H9 (cell line): ENCODE measurements around the gene EN1. TPM values are rescaled to one million over a fixed set of nuclear protein-coding genes. Genes with fewer than 3 reads are reported as not detected.

ENCODE experiments used
- DNase-seq: peaks from one replicate; pipeline ENCODE4 v3.0.0-alpha.2; 2017
- H2AFZ ChIP-seq: one replicate; pipeline ENCODE4 v1.6.1; 2013; ENCODE audit warnings: mild to moderate bottlenecking, low read length, control low read depth, moderate library complexity
- H2AK5ac ChIP-seq: 2 replicates; pipeline ENCODE4 v1.6.1; 2013; ENCODE audit warnings: low read length, control low read depth, mixed read lengths; ENCODE audit not compliant: insufficient read length
- H2BK120ac ChIP-seq: one replicate; pipeline ENCODE4 v1.6.1; 2013; ENCODE audit warnings: low read depth, mild to moderate bottlenecking, low read length, control low read depth, inconsistent platforms; ENCODE audit not compliant: poor library complexity, severe bottlenecking
- H2BK12ac ChIP-seq: 2 replicates; pipeline ENCODE4 v1.6.1; 2013; ENCODE audit warnings: low read length, control low read depth, mixed read lengths, low read depth; ENCODE audit not compliant: insufficient read length
- H2BK15ac ChIP-seq: 2 replicates; pipeline ENCODE4 v1.6.1; 2013; ENCODE audit warnings: low read depth, low read length, control low read depth
- H2BK20ac ChIP-seq: one replicate; pipeline ENCODE4 v1.6.1; 2013; ENCODE audit warnings: low read depth, mild to moderate bottlenecking, low read length, control low read depth, inconsistent platforms; ENCODE audit not compliant: poor library complexity, severe bottlenecking
- H2BK5ac ChIP-seq: 2 replicates; pipeline ENCODE4 v1.6.1; 2013; ENCODE audit warnings: low read length, control low read depth, mixed read lengths; ENCODE audit not compliant: insufficient read length
- H3K14ac ChIP-seq: 2 replicates; pipeline ENCODE4 v1.6.1; 2013; ENCODE audit warnings: low read length, control low read depth; ENCODE audit not compliant: insufficient read depth
- H3K18ac ChIP-seq: 2 replicates; pipeline ENCODE4 v1.6.1; 2013; ENCODE audit warnings: low read depth, mild to moderate bottlenecking, mixed read lengths, low read length, control low read depth; ENCODE audit not compliant: insufficient read length
- H3K23ac ChIP-seq: 2 replicates; pipeline ENCODE4 v1.6.1; 2013; ENCODE audit warnings: low read length, control low read depth, mixed read lengths, low read depth; ENCODE audit not compliant: insufficient read length
- H3K23me2 ChIP-seq: 2 replicates; pipeline ENCODE4 v1.6.1; 2013; ENCODE audit warnings: low read depth, mild to moderate bottlenecking, mixed read lengths, low read length, control low read depth; ENCODE audit not compliant: insufficient read length, poor library complexity, severe bottlenecking
- H3K27ac ChIP-seq: 2 replicates; pipeline ENCODE4 v1.5.1; 2013; ENCODE audit warnings: low read length, control low read depth, mixed read lengths, low read depth; ENCODE audit not compliant: insufficient read length
- H3K27me3 ChIP-seq: 2 replicates; pipeline ENCODE4 v1.6.1; 2013; ENCODE audit warnings: low read length, control low read depth, inconsistent platforms; ENCODE audit not compliant: insufficient read depth
- H3K4ac ChIP-seq: 2 replicates; pipeline ENCODE4 v1.6.1; 2013; ENCODE audit warnings: low read depth, mild to moderate bottlenecking, control low read depth, inconsistent platforms, low read length, moderate library complexity
- H3K4me1 ChIP-seq: 2 replicates; pipeline ENCODE4 v1.6.1; 2013; ENCODE audit warnings: low read length, control low read depth, inconsistent platforms; ENCODE audit not compliant: insufficient read depth
- H3K4me2 ChIP-seq: 2 replicates; pipeline ENCODE4 v1.6.1; 2013; ENCODE audit warnings: low read length, control low read depth, mixed read lengths; ENCODE audit not compliant: insufficient read length, insufficient read depth
- H3K56ac ChIP-seq: 2 replicates; pipeline ENCODE4 v1.6.1; 2013; ENCODE audit warnings: low read depth, mild to moderate bottlenecking, mixed read lengths, low read length, control low read depth; ENCODE audit not compliant: insufficient read length
- H3K79me1 ChIP-seq: 2 replicates; pipeline ENCODE4 v1.6.1; 2013; ENCODE audit warnings: low read depth, mild to moderate bottlenecking, moderate library complexity, low read length, control low read depth, inconsistent platforms; ENCODE audit not compliant: insufficient read depth, poor library complexity, severe bottlenecking
- H3K79me2 ChIP-seq: 2 replicates; pipeline ENCODE4 v1.6.1; 2013; ENCODE audit warnings: low read length, control low read depth, inconsistent platforms; ENCODE audit not compliant: insufficient read depth
- H3K9ac ChIP-seq: 2 replicates; pipeline ENCODE4 v1.6.1; 2013; ENCODE audit warnings: low read length, control low read depth, mixed read lengths; ENCODE audit not compliant: insufficient read length; ENCODE audit errors: extremely low read depth
- H3K9me3 ChIP-seq: one replicate; pipeline ENCODE4 v1.6.1; 2013; ENCODE audit warnings: low read depth, low read length, inconsistent platforms; ENCODE audit not compliant: control insufficient read depth
- H3T11ph ChIP-seq: one replicate; pipeline ENCODE4 v1.6.1; 2013; ENCODE audit warnings: mild to moderate bottlenecking, low read length, control low read depth, inconsistent platforms
- H4K20me1 ChIP-seq: one replicate; pipeline ENCODE4 v1.6.1; 2013; ENCODE audit not compliant: control insufficient read depth, insufficient read length, insufficient read depth
- H4K5ac ChIP-seq: 2 replicates; pipeline ENCODE4 v1.6.1; 2013; ENCODE audit warnings: low read depth, mild to moderate bottlenecking, mixed read lengths, low read length, control low read depth; ENCODE audit not compliant: insufficient read length
- H4K8ac ChIP-seq: replicated peaks from 2 replicates; pipeline ENCODE4 v1.6.1; 2013; ENCODE audit warnings: low read length, control low read depth, mixed read lengths, low read depth; ENCODE audit not compliant: insufficient read length
- H4K91ac ChIP-seq: 2 replicates; pipeline ENCODE4 v1.6.1; 2013; ENCODE audit warnings: low read depth, mild to moderate bottlenecking, moderate library complexity, mixed read lengths, low read length, control low read depth; ENCODE audit not compliant: insufficient read length
- H3K27ac Mint-ChIP-seq, 3 experiments: 2 replicates in 2 of 3; 3 replicates in 1 of 3; pipeline ENCODE4 v1.8.0; 2020 to 2021; ENCODE audit warnings: mixed read lengths in 3 of 3, mild to moderate bottlenecking in 1 of 3, moderate library complexity in 1 of 3
- H3K27me3 Mint-ChIP-seq: 2 replicates; pipeline ENCODE4 v1.8.0; 2021; ENCODE audit warnings: low read depth, mild to moderate bottlenecking, moderate library complexity, mixed read lengths
- H3K36me3 Mint-ChIP-seq, 3 experiments: 2 replicates in 2 of 3; 3 replicates in 1 of 3; pipeline ENCODE4 v1.8.0; 2020 to 2021; ENCODE audit warnings: low read depth in 3 of 3, mixed read lengths in 3 of 3; ENCODE audit not compliant: insufficient read depth in 1 of 3
- H3K4me1 Mint-ChIP-seq, 2 experiments: 2 replicates each; pipeline ENCODE4 v1.8.0; 2020; ENCODE audit warnings: mixed read lengths in 2 of 2
- H3K4me3 Mint-ChIP-seq, 2 experiments: 2 replicates in 1 of 2; 3 replicates in 1 of 2; pipeline ENCODE4 v1.8.0; 2020 to 2021; ENCODE audit warnings: mild to moderate bottlenecking in 2 of 2, mixed read lengths in 2 of 2, moderate library complexity in 1 of 2
- H3K9me3 Mint-ChIP-seq, 2 experiments: 2 replicates in 1 of 2; 3 replicates in 1 of 2; pipeline ENCODE4 v1.8.0; 2020; ENCODE audit warnings: mild to moderate bottlenecking in 2 of 2, mixed read lengths in 2 of 2, moderate library complexity in 1 of 2
- WGBS: extraction: QIAGEN DNeasy Blood & Tissue Kit; methylation state at CpG from one replicate; pipeline ENCODE4 v1.1.7; 2013; ENCODE audit warnings: missing lambda C conversion rate, low lambda C conversion rate, mixed read lengths; ENCODE audit not compliant: insufficient read length; ENCODE audit errors: extremely low coverage; 5-methylcytosine and 5-hydroxymethylcytosine counted together
- total RNA-seq: library from RNA; stranded (reverse); gene quantifications from 2 replicates; pipeline ENCODE4 v1.2.1, GENCODE V29; 2021
- TF ChIP-seq, protein P1 (sequence below): fragments of 200-600 bp; sonication (generic); conservative IDR thresholded peaks from 3 replicates; pipeline ENCODE4 v1.8.0; 2021; ENCODE audit warnings: antibody characterized with exemption, mild to moderate bottlenecking

The EN1 gene
- total RNA-seq, 1 experiment from 2014 or later = not detected

DNA sequence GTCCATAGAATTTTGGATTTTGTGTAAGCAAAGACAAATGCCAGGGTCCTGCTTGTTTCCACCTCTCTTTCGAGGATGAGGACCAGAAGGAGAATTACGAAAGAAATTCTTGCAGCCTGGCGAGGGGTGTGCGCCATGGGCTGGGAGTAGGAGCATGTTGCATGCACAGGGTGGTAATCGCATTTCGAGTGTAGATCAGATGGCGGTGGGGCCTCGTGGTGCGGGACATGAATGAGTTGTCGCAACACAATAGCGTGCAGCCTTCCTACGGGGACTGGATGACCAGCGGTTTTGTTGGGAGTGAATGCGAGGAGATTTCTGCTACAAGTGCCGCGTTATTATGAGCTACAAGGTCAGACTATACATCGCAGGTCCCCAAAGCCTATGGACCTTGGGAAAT is 4.2 kb upstream of the EN1 start:
- Histone ChIP-seq H3K23ac (no peak overlapping the region), H4K5ac (no peak overlapping the region), H3K9me3 (no peaks in the 10 kb centered on the region), H3K56ac (no peak overlapping the region), H3K27ac (no peak overlapping the region), H4K20me1 (peaks cover 4% of the 10 kb centered on the region), H2BK120ac (no peak overlapping the region), H3K4me1 (0 out of 2 replicates have a peak, but pooled peaks cover 2% of the 10 kb centered on the region), H2BK20ac (no peak overlapping the region), H2BK12ac (no peak overlapping the region), H3K18ac (no peak overlapping the region), H2AFZ (no peak overlapping the region), H3K9ac (no peak overlapping the region), H4K8ac (no peak overlapping the region), H3K23me2 (peaks cover 13% of the 10 kb centered on the region), H3K14ac (no peak overlapping the region), H3K79me1 (no peaks in the 10 kb centered on the region), H3K79me2 (no peaks in the 10 kb centered on the region), H2BK15ac (no peak overlapping the region), H2AK5ac (no peak overlapping the region), H3K27me3 (peaks cover 88% of the 10 kb centered on the region), H3T11ph (no peak overlapping the region), H3K4me2 (no peak overlapping the region), H3K4ac (no peak overlapping the region), H2BK5ac (no peak overlapping the region), H4K91ac (no peak overlapping the region)
- H3K4me1 Mint-ChIP-seq = peaks cover 32 to 71% of the 10 kb centered on the region in 2 experiments
- H3K27me3 Mint-ChIP-seq = peaks cover 97% of the 10 kb centered on the region
- H3K27ac Mint-ChIP-seq = no peak overlapping the region
- no peaks in the 10 kb centered on the region; a peak in 1 of 7 replicates for H3K36me3 Mint-ChIP-seq
- WGBS = no CpG with 5 or more reads among the region's 17 CpGs
- peak; percentile 37 for DNase-seq
- peaks cover 0 to 9% of the 10 kb centered on the region in 2 experiments; a peak in 2 of 5 replicates for H3K9me3 Mint-ChIP-seq
- TF ChIP-seq, protein P1, sequence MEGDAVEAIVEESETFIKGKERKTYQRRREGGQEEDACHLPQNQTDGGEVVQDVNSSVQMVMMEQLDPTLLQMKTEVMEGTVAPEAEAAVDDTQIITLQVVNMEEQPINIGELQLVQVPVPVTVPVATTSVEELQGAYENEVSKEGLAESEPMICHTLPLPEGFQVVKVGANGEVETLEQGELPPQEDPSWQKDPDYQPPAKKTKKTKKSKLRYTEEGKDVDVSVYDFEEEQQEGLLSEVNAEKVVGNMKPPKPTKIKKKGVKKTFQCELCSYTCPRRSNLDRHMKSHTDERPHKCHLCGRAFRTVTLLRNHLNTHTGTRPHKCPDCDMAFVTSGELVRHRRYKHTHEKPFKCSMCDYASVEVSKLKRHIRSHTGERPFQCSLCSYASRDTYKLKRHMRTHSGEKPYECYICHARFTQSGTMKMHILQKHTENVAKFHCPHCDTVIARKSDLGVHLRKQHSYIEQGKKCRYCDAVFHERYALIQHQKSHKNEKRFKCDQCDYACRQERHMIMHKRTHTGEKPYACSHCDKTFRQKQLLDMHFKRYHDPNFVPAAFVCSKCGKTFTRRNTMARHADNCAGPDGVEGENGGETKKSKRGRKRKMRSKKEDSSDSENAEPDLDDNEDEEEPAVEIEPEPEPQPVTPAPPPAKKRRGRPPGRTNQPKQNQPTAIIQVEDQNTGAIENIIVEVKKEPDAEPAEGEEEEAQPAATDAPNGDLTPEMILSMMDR = no peak
- peak overlapping the region in 1 of 2 experiments; percentile 63; a peak in 1 of 5 replicates for H3K4me3 Mint-ChIP-seq
